Central memory CD8-positive, alpha-beta T cell (primary cell): ENCODE results near the gene ARFRP1.
"Not testable (repeated sequence)": the region's sequence is repeated elsewhere in the genome, so short reads cannot be mapped to it uniquely, and the experiment has no call there.

Source experiments
- ATAC-seq: fragments of 150-1000 bp; cut with Tn5 transposase; replicated peaks from 2 replicates; pipeline ENCODE4 v1.10.0; 2022; ENCODE audit warnings: mild to moderate bottlenecking, moderate FRiP score, moderate number of reproducible peaks; ENCODE audit not compliant: poor library complexity, severe bottlenecking; ENCODE audit errors: extremely low read depth
- DNase-seq, 2 donors: peaks; one replicate each; pipeline ENCODE4 v3.0.0; 2021; ENCODE audit warnings: low spot score in 2 of 2
- H3K27ac Mint-ChIP-seq: one replicate; pipeline ENCODE4 v1.8.0; 2022; ENCODE audit warnings: low read depth, mild to moderate bottlenecking, moderate library complexity, mixed read lengths
- H3K27me3 Mint-ChIP-seq: one replicate; pipeline ENCODE4 v1.8.0; 2022; ENCODE audit warnings: mixed read lengths
- H3K36me3 Mint-ChIP-seq: one replicate; pipeline ENCODE4 v1.8.0; 2022; ENCODE audit warnings: mild to moderate bottlenecking, moderate library complexity, mixed read lengths; ENCODE audit not compliant: insufficient read depth
- H3K4me1 Mint-ChIP-seq: one replicate; pipeline ENCODE4 v1.8.0; 2022; ENCODE audit warnings: mixed read lengths
- H3K4me3 Mint-ChIP-seq: one replicate; pipeline ENCODE4 v1.8.0; 2022; ENCODE audit warnings: mild to moderate bottlenecking, moderate library complexity, mixed read lengths
- H3K9me3 Mint-ChIP-seq: one replicate; pipeline ENCODE4 v1.8.0; 2022; ENCODE audit warnings: mixed read lengths

The ARFRP1 gene

GRCh38 chr20:63651942-63652191, 55.9 kb downstream of the ARFRP1 start:
- H3K9me3 Mint-ChIP-seq = no peaks in the 10 kb centered on the region
- H3K27ac Mint-ChIP-seq = peak overlapping the region; percentile 89
- H3K4me3 Mint-ChIP-seq = peak overlapping the region; percentile 86
- ATAC-seq (peak; percentile 21), DNase-seq (no peak)
- H3K36me3 Mint-ChIP-seq = peaks cover 6% of the 10 kb centered on the region
- H3K27me3 Mint-ChIP-seq = no peaks in the 10 kb centered on the region
- peaks cover 25% of the 10 kb centered on the region for H3K4me1 Mint-ChIP-seq

- not testable (repeated sequence) for H3K9me3 Mint-ChIP-seq, H3K4me3 Mint-ChIP-seq, H3K27me3 Mint-ChIP-seq, ATAC-seq, DNase-seq
- Mint-ChIP-seq H3K27ac (peak overlapping the region; percentile 89), H3K4me1 (peaks cover 25% of the 10 kb centered on the region), H3K36me3 (peaks cover 10% of the 10 kb centered on the region)
Observed at GRCh38 chr20:63650486-63650885, 57.3 kb downstream of the ARFRP1 start.

- H3K36me3 Mint-ChIP-seq = peaks cover 9% of the 10 kb centered on the region
- H3K27ac Mint-ChIP-seq = no peak overlapping the region
- no peaks in the 10 kb centered on the region for H3K9me3 Mint-ChIP-seq
- H3K27me3 Mint-ChIP-seq = no peaks in the 10 kb centered on the region
- no peak for DNase-seq
- ATAC-seq = no peak
- H3K4me1 Mint-ChIP-seq = peaks cover 15% of the 10 kb centered on the region
- H3K4me3 Mint-ChIP-seq = no peak overlapping the region
Observed at GRCh38 chr20:63648895-63649589, 58.7 kb downstream of the ARFRP1 start.
